B cell (primary cell): Measurements from ENCODE around the gene SIGLEC6.

Experiments used
- EZH2 ChIP-seq: IDR thresholded peaks from 2 replicates; pipeline ENCODE4 v1.6.1; 2012; ENCODE audit warnings: borderline replicate concordance, low read depth, mild to moderate bottlenecking, moderate library complexity, low read length; ENCODE audit not compliant: insufficient read depth, poor library complexity, severe bottlenecking
- TF ChIP-seq, protein P1 (sequence below): fragments of 200-600 bp; IDR thresholded peaks from one replicate; pipeline ENCODE4 v1.8.0; 2022; ENCODE audit warnings: antibody characterized with exemption, mild to moderate bottlenecking

DNA sequence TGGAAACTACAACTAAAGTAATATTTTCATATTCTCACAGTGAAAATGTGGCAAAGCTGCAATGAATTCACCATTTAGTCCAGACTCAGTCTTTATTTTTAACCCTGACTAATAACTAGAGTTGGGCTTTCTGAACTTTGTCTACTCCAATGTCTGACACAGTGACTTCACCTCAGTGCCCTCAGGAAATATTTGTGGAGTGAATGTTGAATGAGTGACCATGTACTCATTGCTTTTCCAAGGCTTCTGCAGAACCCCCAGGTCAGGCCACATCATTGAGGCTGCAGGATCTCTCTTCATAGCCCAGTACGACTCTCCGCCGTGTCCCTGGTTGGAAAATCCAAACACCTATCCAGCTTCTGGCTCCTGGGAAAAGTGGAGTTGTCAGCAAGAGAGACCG, 41.4 kb upstream of the SIGLEC6 start:
- TF ChIP-seq, protein P1, sequence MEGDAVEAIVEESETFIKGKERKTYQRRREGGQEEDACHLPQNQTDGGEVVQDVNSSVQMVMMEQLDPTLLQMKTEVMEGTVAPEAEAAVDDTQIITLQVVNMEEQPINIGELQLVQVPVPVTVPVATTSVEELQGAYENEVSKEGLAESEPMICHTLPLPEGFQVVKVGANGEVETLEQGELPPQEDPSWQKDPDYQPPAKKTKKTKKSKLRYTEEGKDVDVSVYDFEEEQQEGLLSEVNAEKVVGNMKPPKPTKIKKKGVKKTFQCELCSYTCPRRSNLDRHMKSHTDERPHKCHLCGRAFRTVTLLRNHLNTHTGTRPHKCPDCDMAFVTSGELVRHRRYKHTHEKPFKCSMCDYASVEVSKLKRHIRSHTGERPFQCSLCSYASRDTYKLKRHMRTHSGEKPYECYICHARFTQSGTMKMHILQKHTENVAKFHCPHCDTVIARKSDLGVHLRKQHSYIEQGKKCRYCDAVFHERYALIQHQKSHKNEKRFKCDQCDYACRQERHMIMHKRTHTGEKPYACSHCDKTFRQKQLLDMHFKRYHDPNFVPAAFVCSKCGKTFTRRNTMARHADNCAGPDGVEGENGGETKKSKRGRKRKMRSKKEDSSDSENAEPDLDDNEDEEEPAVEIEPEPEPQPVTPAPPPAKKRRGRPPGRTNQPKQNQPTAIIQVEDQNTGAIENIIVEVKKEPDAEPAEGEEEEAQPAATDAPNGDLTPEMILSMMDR, result no peak
- no peak for TF ChIP-seq EZH2
